ENCODE results near the gene NR3C2.

Gene NR3C2

GRCh38 chr4:148259841-148260240 is 182.4 kb downstream of the NR3C2 start:
- TF ChIP-seq TCF4 (CRISPR knock-in tag; IDR thresholded peaks at IDR 0.05; ENCODE audit: borderline replicate concordance) (no peak), PPARA (CRISPR knock-in tag; IDR thresholded peaks at IDR 0.05; ENCODE audit: borderline replicate concordance) (no peak), ESRRG (CRISPR knock-in tag; IDR thresholded peaks at IDR 0.05) (no peak), CSDC2 (CRISPR knock-in tag; IDR thresholded peaks at IDR 0.05) (no peak), ZFP30 (CRISPR knock-in tag; IDR thresholded peaks at IDR 0.05) (no peak), TOX (CRISPR knock-in tag; IDR thresholded peaks at IDR 0.05; ENCODE audit: borderline replicate concordance) (no peak), CREB5 (CRISPR knock-in tag; IDR thresholded peaks at IDR 0.05; ENCODE audit: low read depth) (no peak), ISL1 (CRISPR knock-in tag; IDR thresholded peaks at IDR 0.05) (no peak), ARNTL (CRISPR knock-in tag; IDR thresholded peaks at IDR 0.05; ENCODE audit: borderline replicate concordance, low read depth) (no peak)
- ATAC-seq: no peak

- TF ChIP-seq ZNF8 (CRISPR knock-in tag; IDR thresholded peaks at IDR 0.05): no peak
- no peak for TF ChIP-seq POU6F1 (CRISPR knock-in tag; IDR thresholded peaks at IDR 0.05; ENCODE audit: borderline replicate concordance, low read depth)
- TF ChIP-seq ZFP3 (CRISPR knock-in tag; IDR thresholded peaks at IDR 0.05): no peak
- TF ChIP-seq ZC3H10 (CRISPR knock-in tag; IDR thresholded peaks at IDR 0.05): no peak
- TF ChIP-seq ZNF70 (CRISPR knock-in tag; IDR thresholded peaks at IDR 0.05): no peak
- no peak for TF ChIP-seq ISL1 (CRISPR knock-in tag; IDR thresholded peaks at IDR 0.05)
- TF ChIP-seq ZNF565 (CRISPR knock-in tag; conservative IDR thresholded peaks at IDR 0.05; ENCODE audit: low read depth): no peak
- no peak for TF ChIP-seq ZFP30 (CRISPR knock-in tag; IDR thresholded peaks at IDR 0.05)
- TF ChIP-seq ARNTL (CRISPR knock-in tag; IDR thresholded peaks at IDR 0.05; ENCODE audit: borderline replicate concordance, low read depth): no peak
- no peak for TF ChIP-seq PPARA (CRISPR knock-in tag; IDR thresholded peaks at IDR 0.05; ENCODE audit: borderline replicate concordance)
- TF ChIP-seq SNAI2 (CRISPR knock-in tag; IDR thresholded peaks at IDR 0.05): no peak
- TF ChIP-seq OSR1 (CRISPR knock-in tag; IDR thresholded peaks at IDR 0.05): no peak
- no peak for TF ChIP-seq TCF4 (CRISPR knock-in tag; IDR thresholded peaks at IDR 0.05; ENCODE audit: borderline replicate concordance)
- TF ChIP-seq TOX (CRISPR knock-in tag; IDR thresholded peaks at IDR 0.05; ENCODE audit: borderline replicate concordance): no peak
- ATAC-seq: no peak
Measured at GRCh38 chr4:148258535-148258934, 183.7 kb downstream of the NR3C2 start.

GRCh38 chr4:148255344-148255720 is 186.9 kb downstream of the NR3C2 start:
- ATAC-seq: no peak
- TF ChIP-seq ISL1 (CRISPR knock-in tag; IDR thresholded peaks at IDR 0.05): no peak
- no peak for TF ChIP-seq TCF4 (CRISPR knock-in tag; IDR thresholded peaks at IDR 0.05; ENCODE audit: borderline replicate concordance)
- TF ChIP-seq ZNF565 (CRISPR knock-in tag; conservative IDR thresholded peaks at IDR 0.05; ENCODE audit: low read depth): no peak
- TF ChIP-seq OSR1 (CRISPR knock-in tag; IDR thresholded peaks at IDR 0.05): no peak
- TF ChIP-seq GLIS3 (CRISPR knock-in tag; IDR thresholded peaks at IDR 0.05): no peak
- TF ChIP-seq, protein P1, sequence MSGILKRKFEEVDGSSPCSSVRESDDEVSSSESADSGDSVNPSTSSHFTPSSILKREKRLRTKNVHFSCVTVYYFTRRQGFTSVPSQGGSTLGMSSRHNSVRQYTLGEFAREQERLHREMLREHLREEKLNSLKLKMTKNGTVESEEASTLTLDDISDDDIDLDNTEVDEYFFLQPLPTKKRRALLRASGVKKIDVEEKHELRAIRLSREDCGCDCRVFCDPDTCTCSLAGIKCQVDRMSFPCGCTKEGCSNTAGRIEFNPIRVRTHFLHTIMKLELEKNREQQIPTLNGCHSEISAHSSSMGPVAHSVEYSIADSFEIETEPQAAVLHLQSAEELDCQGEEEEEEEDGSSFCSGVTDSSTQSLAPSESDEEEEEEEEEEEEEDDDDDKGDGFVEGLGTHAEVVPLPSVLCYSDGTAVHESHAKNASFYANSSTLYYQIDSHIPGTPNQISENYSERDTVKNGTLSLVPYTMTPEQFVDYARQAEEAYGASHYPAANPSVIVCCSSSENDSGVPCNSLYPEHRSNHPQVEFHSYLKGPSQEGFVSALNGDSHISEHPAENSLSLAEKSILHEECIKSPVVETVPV (CRISPR knock-in tag; IDR thresholded peaks at IDR 0.05): no peak
- no peak for TF ChIP-seq POU6F1 (CRISPR knock-in tag; IDR thresholded peaks at IDR 0.05; ENCODE audit: borderline replicate concordance, low read depth)
- no peak for TF ChIP-seq BACH2 (CRISPR knock-in tag; IDR thresholded peaks at IDR 0.05; ENCODE audit: borderline replicate concordance)

- no peak for ATAC-seq
- TF ChIP-seq ZC3H10 (CRISPR knock-in tag; IDR thresholded peaks at IDR 0.05) (no peak), ISL1 (CRISPR knock-in tag; IDR thresholded peaks at IDR 0.05) (no peak), RARB (CRISPR knock-in tag; IDR thresholded peaks at IDR 0.05) (no peak), OSR1 (CRISPR knock-in tag; IDR thresholded peaks at IDR 0.05) (no peak)
Measured at GRCh38 chr4:148254621-148255343, 187.4 kb downstream of the NR3C2 start.
